Panc1 (cell line): ENCODE data around the gene TAPBP.
"Not testable (repeated sequence)": the region's sequence is repeated elsewhere in the genome, so short reads cannot be mapped to it uniquely, and the experiment has no call there.

ENCODE experiments used
- CTCF ChIP-seq: fragments of 450-650 bp; IDR thresholded peaks from 2 replicates; pipeline ENCODE4 v1.5.1; 2017; ENCODE audit warnings: mild to moderate bottlenecking
- POLR2AphosphoS5 ChIP-seq: IDR thresholded peaks from 2 replicates; pipeline ENCODE4 v1.6.1; 2012; ENCODE audit warnings: mild to moderate bottlenecking, low read depth, low read length, moderate library complexity
- REST ChIP-seq, 2 experiments: IDR thresholded peaks; 2 replicates each; pipeline ENCODE4 v1.6.1; 2011 to 2012; ENCODE audit warnings: low read depth in 2 of 2, control low read depth in 1 of 2, low read length in 1 of 2, mild to moderate bottlenecking in 1 of 2, moderate library complexity in 1 of 2; ENCODE audit not compliant: insufficient read depth in 1 of 2

- not testable (repeated sequence) for TF ChIP-seq REST (IDR thresholded peaks at IDR 0.05; ENCODE audit: insufficient read depth in 1 of 2, low read depth in 2 of 2, low read length in 1 of 2); CTCF; POLR2AphosphoS5
Measured at GRCh38 chr6:33262490-33262889, 51.4 kb downstream of the TAPBP start.
